Adipose tissue (tissue), 3 donors: ENCODE data around the gene TECR. TPM values are rescaled to one million over a fixed set of nuclear protein-coding genes. Genes with fewer than 3 reads are reported as not detected.

Experiments used
- H3K27ac ChIP-seq: one replicate; pipeline ENCODE4 v1.5.1; 2013; ENCODE audit warnings: low read depth, low read length
- WGBS, 3 donors: extraction: QIAGEN DNeasy Blood & Tissue Kit; methylation state at CpG; one replicate each; pipeline ENCODE4 v1.1.7; 2013; 5-methylcytosine and 5-hydroxymethylcytosine counted together
- polyA plus RNA-seq, 3 donors: library from polyadenylated mRNA; stranded (reverse); fragments of 200-250 nt; gene quantifications; one replicate each; pipeline ENCODE4 v1.2.3, GENCODE V29; 2013
- donor health status: healthy with polysubstance abuse.
- donor health status: Bipolar disorder and iron deficiency.
- donor health status: healthy.

Gene TECR
- polyA plus RNA-seq, 3 donors: 82.2 to 242 (median 129) TPM

DNA sequence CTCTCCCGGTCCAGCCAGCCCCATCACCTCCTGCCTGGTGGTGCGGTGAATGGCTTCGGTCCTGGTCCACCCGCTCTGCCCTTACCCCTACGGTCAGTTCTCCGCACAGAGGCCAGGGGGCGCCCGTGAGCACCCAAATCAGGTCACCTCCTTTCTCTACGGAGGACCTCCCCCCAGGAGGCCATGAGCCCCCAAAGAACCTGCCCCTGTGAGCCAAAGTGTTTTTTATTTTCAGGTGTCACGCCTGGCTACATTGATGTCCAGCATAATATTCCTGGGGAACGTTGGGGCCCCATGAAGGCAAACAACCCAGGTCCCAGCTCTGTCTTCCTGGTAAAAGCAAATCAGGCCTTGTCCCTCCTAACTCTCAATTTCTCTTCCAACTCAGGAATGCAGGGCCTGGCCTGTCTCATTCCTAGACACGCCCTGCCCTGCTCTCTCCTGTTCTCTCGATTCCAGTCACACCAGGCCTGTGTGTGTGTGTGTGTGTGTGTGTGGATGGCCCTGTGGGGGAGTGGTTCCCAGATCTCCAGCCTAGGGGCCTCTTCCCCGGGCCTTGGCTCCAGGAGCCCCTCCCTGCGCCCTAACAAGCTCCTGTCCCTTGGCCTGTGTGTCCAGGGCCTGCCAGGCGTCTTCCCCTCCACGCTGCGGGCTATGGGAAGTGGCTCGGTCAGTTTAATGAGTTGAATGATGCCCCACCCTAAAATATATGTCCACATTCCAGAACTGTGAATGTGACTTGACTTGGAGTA, 23.7 kb upstream of the TECR start:
- WGBS, 3 donors: 45 to 49% (median 47%) methylated on average over 17 to 19 of the region's 19 CpGs
- no peak overlapping the region for H3K27ac ChIP-seq

DNA sequence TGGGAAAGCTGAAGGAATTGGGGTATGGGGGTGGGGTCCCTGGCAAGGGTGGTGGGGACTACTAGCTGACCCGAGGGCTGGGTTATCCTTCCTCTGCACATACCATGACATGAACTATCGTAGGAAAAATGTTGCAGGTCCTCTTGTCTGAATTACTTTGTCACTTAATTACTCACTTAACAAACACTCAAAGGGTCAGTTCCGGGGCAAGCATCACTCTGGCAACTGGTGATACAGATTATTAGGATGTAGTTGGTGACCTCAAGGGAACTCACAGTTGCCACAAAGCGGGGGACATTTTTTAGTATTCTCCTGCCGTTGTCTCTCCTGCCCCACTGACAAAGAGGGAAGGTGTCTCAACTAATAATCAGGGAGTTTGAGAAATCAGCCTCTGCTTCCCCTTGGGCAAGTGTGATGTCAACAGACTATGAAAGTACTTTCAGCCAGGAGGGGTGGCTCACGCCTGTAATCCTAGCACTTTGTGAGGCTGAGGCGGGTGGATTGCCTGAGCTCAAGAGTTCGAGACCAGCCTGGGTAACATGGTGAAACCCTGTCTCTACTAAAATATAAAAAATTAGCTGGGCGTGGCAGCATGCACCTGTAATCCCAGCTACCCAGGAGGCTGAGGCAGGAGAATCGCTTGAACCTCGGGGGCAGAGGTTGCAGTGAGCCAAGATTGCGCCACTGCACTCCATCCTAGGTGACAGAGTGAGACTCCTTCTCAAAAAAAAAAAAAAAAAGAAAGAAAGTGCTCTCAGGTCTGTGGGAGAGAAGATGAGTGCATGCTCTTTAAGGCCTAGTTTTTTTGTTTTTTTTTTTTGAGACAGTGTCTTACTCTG, 21.5 kb upstream of the TECR start:
- H3K27ac ChIP-seq: no peak overlapping the region
- 52 to 65% (median 60%) methylated on average over 12 of the region's 12 CpGs for WGBS, 3 donors

DNA sequence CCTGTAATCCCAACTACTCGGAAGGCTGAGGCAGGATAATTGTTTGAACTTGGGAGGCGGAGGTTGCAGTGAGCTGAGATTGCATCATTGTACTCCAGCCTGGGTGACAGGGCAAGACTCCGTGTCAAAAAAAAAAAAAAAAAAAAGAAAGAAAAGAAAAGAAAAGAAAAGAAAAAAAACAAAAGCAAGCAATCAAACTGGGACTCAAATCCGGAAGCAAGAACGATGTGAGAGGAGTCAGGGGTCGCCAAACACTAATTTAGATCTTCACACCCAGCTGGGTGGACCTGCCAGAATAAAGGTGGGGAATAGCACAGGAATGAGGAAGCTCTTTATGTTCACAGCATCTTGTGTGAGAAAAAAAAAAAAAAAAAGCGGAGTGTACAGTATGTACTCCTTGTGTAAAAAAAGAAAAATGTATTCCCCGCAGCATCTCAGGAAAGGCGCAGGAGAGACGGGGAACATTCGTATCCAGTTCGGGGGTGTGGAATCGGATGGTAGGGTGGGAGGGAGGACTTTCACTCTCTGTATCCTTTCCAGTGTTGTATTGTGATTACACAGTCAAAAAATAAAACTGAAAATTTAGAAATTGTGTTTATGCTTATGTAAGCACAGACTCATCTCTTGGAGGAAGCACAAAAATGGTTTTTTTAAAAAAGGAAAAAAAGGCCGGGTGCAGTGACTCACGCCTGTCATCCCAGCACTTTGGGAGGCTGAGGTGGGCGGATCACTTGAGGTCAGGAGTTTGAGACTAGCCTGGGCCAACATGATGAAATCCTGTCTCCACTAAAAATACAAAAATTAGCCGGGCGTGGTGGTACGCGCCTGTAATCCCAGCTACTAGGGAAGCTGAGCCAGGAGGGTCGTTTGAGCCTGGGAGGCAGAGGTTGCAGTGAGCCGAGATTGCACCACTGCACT, 18.8 kb upstream of the TECR start:
- peak overlapping the region; percentile 60 for H3K27ac ChIP-seq
- WGBS, 3 donors: 30 to 70% (median 31%) methylated on average over 21 to 22 of the region's 22 CpGs

DNA sequence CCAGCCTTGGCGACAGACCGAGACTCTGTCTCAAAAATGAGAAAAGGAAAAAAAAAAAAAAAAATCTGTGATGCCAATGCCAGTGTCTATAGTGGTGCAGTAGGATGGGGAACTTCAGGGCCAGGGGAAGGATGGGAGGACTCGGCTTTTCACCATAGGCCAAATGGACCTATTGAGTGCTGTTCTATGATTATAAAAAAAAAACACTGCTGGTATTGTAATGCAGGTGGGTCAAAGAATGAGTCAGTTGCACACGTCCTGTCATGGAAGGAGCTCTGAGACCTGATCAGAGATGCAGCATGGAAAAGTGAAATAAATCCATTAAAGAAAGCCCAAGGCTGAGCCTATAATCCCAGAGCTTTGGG, 18.2 kb upstream of the TECR start:
- H3K27ac ChIP-seq: no peak overlapping the region

DNA sequence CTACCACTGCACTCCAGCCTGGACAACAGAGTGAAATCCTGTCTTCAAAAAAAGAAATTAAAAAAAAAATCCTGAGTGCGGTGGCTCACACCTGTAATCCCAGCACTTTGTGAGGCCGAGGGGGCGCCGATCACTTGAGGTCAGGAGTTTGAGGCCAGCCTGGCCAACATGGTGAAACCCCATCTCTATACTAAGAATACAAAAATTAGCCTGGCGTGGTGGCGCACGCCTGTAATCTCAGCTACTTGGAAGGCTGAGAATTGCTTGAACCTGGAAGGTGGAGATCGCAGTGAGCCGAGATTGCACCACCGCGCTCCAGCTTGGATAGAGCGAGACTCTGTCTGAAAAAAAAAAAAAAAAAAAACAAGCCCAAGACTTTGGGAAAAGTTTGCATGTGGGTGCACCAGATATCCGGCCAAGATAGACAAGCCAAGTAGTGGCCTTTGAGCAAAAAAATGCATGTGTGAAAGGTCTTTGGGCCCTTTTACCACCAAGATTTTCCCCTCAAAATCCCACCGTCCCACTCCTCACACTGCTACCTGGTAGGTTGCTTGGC, 16.9 kb upstream of the TECR start:
- WGBS, 3 donors: 93 to 95% (median 94%) methylated on average over 14 of the region's 14 CpGs
- no peak overlapping the region for H3K27ac ChIP-seq

More for the DNA sequence above, 18.2 kb upstream of the TECR start:
- WGBS, 3 donors: 51 to 90% (median 54%) methylated on average over 4 of the region's 4 CpGs

DNA sequence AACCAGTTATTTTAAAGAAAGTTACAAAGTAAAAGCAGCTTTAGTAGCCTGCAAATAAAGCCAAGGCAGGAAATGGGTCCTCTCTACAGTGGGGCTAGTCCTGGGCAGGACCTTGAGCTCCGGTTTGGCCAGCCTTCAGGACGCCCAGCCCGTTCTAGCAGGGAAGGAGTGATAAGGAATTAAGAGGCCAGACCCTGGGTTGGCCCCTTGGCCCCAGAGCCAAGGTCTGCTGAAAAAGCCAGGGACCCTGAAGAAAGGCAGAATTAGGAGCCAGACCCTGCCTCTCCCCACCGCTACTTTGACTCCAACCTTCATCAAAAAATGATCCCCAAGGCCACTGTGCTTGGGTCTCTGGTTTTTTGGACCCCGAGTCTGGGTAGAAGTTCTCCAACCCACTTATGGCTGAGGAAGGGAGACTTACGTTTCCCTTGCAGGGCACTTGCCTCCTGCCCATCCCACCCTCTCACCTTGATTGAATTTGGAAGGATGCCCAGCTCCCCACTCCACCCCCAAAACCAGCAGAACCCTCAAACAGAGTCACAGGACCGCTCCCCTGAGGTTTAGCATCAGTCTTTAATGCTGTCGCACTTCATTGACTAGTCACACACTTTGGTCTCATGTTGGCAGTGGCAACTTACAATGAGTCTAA, 15.1 kb upstream of the TECR start:
- H3K27ac ChIP-seq: no peak overlapping the region
- 63 to 84% (median 84%) methylated on average over 8 of the region's 8 CpGs for WGBS, 3 donors

DNA sequence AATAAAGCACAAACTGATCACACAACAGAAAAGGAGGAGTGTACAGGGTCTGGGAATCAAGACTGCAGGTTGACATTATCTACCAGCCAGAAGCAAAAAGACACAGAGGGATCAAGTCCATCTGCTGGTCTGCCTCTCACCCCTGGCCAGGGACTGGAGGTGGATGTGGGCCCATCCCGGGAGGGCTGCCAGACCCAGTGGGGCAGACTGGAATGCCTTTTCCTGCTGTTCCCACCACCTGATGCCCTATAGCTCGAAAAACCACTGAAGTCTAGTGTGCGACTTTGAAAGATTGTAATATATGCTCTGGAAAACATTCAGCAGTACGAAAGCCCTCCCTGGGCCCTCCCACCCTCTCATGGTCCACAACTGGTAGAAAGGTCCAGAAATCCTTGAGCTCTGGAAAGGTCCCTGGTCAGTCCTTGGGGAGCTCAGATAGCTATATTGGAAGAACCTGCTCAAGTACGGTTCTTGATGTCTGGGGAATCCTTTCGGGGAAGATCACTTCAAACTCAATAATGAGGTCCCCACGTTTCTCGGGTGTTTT, 13.8 kb upstream of the TECR start:
- WGBS, 3 donors: 62 to 74% (median 68%) methylated on average over 8 of the region's 8 CpGs
- no peak overlapping the region for H3K27ac ChIP-seq

DNA sequence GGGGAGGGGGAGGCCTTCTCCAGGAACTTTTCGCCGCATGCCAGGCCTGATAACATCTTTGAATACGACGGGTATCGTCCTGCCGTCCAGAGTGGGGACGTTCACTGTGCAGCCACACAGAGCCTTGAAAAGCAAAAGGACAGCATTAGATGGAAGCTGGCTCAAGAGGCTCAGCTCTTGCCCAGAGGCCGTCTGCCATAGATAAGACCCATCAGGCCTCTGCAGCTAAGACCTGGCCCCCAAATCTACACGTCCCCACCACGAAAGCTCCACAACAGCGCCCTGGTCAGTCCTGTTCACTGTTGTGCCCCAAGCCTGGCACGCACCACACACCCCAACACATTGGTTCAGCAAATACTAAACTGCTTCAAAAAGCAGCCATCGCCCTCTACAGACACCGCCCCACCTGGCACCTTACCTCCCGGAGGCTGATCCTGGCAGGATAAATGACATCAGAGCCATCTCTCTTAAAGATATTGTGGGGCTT, 13.3 kb upstream of the TECR start:
- WGBS, 3 donors: 61 to 70% (median 66%) methylated on average over 15 of the region's 15 CpGs
- H3K27ac ChIP-seq: no peak overlapping the region

DNA sequence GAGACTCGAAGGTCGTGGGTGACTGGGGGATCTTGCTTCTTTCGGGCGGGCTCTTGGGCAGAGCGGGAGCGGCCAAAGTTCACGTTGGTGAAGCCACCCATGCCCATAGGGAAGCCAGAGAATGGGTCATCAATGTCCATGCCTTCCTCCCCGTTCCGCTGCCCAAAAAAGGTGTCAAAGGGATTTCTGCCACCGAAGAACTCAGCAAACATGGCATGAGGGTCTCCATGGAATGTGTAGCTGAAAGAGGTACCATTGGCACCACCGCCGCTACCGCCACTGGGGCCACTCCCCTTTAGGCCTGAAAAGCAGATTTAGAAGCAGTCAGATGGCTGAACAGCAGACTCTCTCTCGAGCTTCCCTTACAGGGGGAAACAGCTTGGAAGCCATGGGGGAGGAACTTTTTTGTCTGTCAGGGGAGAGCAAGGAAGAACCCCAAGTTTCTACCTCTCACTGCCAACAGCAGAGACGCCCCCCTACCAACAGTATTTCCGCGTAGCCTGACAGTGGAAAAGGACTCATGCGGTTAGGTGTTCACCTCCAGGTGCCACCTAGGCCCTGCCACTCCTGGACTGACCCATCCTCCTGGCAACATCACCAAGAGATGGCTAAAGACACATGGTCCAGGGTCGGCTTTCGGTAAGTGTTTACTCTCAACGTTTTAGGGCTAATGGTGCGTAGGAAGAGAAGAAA, 12.5 kb upstream of the TECR start:
- 23 to 28% (median 23%) methylated on average over 22 of the region's 22 CpGs for WGBS, 3 donors
- peak overlapping the region; percentile 99 for H3K27ac ChIP-seq

DNA sequence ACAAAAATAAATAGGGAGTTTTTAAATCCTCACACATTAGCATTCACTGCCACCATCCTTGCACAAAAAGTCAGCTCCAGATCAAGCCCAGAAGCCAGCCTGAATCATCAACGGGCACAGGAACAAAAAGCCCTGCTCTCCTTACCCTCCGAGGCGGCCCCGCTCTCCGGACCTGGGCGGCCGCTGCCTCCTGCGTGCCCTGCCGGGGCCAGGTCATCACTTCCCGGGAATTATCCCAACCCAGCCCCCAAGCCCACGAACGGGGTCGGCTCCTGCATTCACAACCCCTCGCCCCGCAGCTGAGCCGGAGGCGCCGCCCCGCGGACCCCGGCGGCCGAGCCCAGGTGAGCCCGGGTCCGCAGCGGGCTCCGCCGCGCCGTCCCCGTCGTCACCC, 12.0 kb upstream of the TECR start:
- 0 to 1% (median 0%) methylated on average over 23 to 32 of the region's 32 CpGs for WGBS, 3 donors
- peak overlapping the region; percentile 99 for H3K27ac ChIP-seq

DNA sequence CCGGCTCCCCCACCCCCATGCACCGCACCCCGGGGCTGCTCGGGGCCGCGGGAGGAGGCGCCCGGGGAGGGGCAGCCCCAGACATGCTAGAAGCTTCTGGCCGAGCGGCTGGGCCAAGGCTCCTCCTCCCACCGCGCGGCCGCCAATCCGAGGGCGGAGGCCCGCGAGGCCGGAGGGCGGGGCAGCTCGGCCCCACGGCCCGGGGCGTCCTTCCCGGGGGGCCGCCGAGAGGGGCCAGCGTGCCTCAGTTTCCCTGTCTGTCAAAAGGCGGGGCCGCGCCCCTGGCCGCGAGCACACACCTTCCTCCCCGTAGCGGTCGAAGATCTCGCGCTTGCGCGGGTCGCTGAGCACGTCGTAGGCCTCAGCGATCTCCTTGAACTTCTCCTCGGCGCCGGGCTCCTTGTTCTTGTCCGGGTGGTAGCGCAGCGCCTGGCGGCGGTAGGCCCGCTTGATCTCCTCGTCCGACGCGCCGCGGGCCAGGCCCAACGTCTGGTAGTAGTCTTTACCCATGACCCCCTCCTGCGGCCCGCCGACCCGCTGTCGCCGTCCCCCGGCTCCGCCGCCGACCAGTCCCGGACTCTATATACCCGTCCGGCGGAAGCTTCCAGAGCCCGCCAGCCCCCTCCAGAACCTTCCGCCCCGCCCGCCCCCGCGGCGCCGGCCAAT, 11.4 kb upstream of the TECR start, which contains the start of gene DNAJB1:
Gene DNAJB1, minus strand, starts transcription at position 558 of the 666 bp plus-strand sequence. Its CDS starts 48 bp downstream, at position 510.
- WGBS, 3 donors: 0 to 1% (median 1%) methylated on average over 75 to 82 of the region's 82 CpGs
- peak within 1 kb of the TSS; percentile 99 for H3K27ac ChIP-seq

DNA sequence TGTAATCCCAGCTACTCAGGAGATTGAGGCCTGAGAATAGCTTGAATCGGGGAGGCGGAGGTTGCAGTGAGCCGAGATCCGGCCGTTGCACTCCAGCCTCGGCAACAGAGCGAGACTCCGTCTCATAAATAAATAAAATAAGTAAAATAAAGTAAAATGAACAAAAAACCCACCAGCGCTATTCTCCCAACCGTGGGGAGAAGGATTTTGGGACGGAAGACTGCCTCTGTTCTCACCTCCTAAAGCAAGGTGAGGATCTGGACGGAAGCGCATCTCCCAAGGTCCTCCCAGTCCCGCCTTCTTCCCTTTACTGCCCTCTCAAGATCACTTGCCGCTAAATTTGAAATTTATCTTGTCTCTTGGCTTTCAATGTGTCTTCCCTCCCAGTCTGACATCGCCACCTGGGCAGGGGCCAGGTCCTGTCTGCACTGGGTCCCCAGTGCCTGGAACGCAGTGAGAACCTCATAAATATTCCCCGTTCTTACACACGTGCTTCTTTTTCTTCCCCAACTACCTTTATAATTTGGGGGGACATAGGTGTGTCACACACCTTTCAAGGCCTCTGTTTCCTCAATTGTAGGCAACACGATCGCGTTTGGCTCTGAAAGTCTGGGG, 10.0 kb upstream of the TECR start:
- H3K27ac ChIP-seq: no peak overlapping the region
- WGBS, 3 donors: 86 to 90% (median 89%) methylated on average over 22 of the region's 22 CpGs

DNA sequence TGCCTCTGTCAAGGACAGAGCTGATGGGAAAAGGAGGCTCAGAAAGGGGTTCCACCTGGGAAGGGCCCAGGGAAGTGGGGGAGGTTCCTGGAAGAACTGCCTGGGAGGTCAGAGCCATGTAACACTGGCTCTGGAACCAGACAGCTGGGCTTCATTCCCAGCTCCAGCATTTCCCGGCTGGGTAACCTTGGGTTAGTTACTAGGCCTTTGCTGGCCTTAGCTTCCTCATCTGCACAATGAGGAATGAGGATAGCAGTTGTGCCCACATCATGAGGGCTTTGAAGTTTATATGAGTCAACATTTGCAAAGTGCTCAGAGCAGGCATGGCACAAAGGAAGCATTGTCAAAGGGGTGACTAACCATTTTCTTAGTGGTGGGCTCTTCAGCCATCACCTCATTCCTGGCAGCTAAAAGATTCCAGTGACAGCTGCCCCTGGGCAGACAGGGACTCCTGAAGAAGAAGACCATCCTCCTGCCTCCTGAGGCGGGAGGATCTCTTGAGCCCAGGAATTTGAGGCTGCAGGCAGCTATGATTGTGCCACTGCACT, 9.5 kb upstream of the TECR start:
- no peak overlapping the region for H3K27ac ChIP-seq
- whole genome bisulfite sequencing, 3 donors: 47 to 67% (median 53%) methylated on average over 2 of the region's 2 CpGs

DNA sequence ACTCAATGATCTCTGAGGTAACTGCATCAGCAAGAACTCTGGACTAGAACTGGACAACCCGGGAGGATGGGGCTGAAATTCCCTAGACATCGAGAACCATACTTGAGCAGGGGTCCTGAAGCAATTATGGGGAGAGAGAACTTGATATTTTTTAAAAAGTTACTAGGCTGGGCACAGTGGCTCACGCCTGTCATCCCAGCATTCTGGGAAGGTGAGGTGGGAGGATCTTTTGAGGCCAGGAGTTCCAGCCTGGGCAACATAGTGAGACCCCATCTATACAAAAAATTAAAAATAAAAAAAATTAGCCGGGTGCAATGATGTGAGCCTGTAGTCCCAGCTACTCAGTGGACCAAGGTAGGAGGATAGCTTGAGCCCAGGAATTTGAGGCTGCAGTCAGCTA, 8.9 kb upstream of the TECR start:
- H3K27ac ChIP-seq: no peak overlapping the region
- WGBS, 3 donors: 90 to 95% (median 92%) methylated on average over 4 of the region's 4 CpGs

DNA sequence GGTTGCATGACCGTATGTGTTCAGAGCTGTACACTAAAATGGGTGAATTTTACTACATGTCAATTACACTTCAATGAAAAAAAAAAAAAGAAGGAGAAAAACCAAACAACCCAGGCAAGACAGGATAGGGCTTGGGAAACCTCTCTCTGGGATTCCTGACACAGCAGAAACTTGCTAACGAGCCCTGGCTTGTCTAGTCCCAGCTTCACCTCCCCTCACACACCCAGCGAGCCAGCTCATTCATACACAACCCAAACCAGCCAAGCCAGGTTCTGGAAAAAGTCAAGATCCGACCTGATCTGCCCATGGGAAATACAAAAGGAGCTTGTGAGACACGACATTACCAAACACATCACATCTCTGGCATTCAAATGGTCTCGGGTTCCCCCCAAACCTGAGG, 3.7 kb upstream of the TECR start:
- 62 to 77% (median 73%) methylated on average over 6 of the region's 6 CpGs for WGBS, 3 donors
- no peak overlapping the region for H3K27ac ChIP-seq

DNA sequence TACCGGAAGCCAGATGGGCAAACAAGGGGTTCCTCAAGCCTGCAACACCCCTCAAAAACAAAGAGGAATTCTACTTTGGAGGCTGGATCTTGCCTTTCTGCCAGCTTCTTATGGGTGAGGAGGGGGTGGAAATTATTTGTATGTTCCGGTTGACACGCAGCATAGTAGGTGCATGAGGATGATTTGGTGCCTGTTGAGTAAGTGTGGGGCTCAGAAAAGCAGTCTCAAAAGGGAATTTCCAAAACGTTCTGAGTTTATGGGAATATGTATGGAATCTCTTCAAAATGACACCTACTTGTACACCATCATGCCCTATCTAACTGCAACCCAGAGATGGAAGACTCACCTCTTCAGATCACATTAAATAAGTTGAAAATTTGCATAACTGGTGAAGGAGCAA, 3.0 kb upstream of the TECR start:
- no peak overlapping the region for H3K27ac ChIP-seq
- 80 to 86% (median 85%) methylated on average over 4 of the region's 4 CpGs for WGBS, 3 donors
